Measurements from ENCODE around the gene CASKIN1.
A peak's percentile ranks its signal among the peaks of the same experiment; 100 is the strongest.

The CASKIN1 gene

GRCh38 chr16:2228161-2228824 lies 31.9 kb upstream of the CASKIN1 start:
- DNase-seq (ENCODE audit: low read depth) = no peak
- no peak overlapping the region for H3K4me3 ChIP-seq (ENCODE audit: low read depth, low read length)
- in situ Hi-C loops (cut with HindIII; ENCODE audit: low sequenced_read_pairs) = no loop called here
- TF ChIP-seq CTCF (IDR thresholded peaks at IDR 0.05; ENCODE audit: low read depth, low read length, missing control alignments) = no peak

DNA sequence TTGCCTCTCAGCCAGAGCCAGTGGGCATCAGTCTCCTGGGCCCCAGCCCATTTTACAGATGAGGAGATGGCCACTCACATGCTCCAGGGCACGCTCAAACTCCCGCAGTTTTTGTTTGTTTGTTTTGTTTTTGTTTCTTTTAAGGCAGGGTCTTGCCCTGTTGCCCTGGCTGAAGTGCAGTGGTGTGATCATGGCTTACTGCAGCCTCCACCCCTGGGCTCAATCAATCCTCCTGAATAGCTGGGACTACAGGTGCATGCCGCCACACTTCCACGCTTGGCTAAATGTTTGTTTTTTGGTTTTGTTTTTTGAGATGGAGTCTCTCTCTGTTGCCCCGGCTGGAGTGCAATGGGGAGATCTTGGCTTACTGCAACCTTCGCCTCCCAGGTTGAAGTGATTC lies 30.5 kb upstream of the CASKIN1 start:
- no peak overlapping the region for H3K4me3 ChIP-seq (ENCODE audit: low read depth, low read length)
- no peak for TF ChIP-seq CTCF (IDR thresholded peaks at IDR 0.05; ENCODE audit: low read depth, low read length, missing control alignments)
- DNase-seq (ENCODE audit: low read depth) = no peak
- in situ Hi-C loops (cut with HindIII; ENCODE audit: low sequenced_read_pairs) = no loop called here

GRCh38 chr16:2226245-2226793 lies 29.9 kb upstream of the CASKIN1 start:
- no peak for TF ChIP-seq CTCF (IDR thresholded peaks at IDR 0.05; ENCODE audit: low read depth, low read length, missing control alignments)
- H3K4me3 ChIP-seq (ENCODE audit: low read depth, low read length) = no peak overlapping the region
- no peak for DNase-seq (ENCODE audit: low read depth)
- in situ Hi-C loops (cut with HindIII; ENCODE audit: low sequenced_read_pairs) = no loop called here

DNA sequence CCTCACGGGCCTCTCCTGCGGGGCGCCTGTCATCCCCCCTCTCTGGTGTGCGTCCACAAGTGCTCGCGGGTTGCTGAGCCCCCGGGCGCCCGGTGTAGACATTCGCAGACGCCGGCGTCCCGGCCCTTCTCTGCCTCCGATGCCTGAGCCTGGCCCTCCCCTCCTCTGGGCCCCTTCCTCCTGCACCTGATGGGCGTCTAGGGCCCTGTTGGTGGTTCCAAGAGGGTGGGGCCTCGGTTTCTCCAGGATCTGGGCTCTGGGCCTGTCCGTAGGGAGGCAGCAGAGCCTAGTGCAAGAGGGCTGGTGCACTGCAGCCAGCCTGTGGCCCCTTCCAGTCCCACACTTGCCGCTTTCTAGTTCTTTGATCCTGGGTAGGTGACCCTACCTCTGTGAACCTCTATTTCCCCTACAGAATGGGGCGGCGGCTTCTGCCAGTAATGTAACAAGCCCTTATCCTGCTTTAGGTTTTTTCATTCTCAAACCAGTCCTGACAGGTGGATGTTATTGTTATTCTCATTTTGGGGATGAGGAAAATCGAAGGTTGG lies 27.6 kb upstream of the CASKIN1 start:
- peak overlapping the region; percentile 92 for H3K4me3 ChIP-seq (ENCODE audit: low read depth, low read length)
- DNase-seq (ENCODE audit: low read depth) = peak; percentile 15
- in situ Hi-C loops (cut with HindIII; ENCODE audit: low sequenced_read_pairs) = no loop called here
- peak; percentile 27 for TF ChIP-seq CTCF (IDR thresholded peaks at IDR 0.05; ENCODE audit: low read depth, low read length, missing control alignments)

- in situ Hi-C loops (cut with HindIII; ENCODE audit: low sequenced_read_pairs) = no loop called here
- peak within 1 kb of the TSS; percentile 92 for H3K4me3 ChIP-seq (ENCODE audit: low read depth, low read length)
- TF ChIP-seq CTCF (IDR thresholded peaks at IDR 0.05; ENCODE audit: low read depth, low read length, missing control alignments) = no peak
- peak; percentile 98 for DNase-seq (ENCODE audit: low read depth)
Measured at GRCh38 chr16:2223221-2223941, 27.0 kb upstream of the CASKIN1 start, which contains the start of gene E4F1. TSS of gene E4F1 (plus strand) at chr16:2223591. CDS start at chr16:2223614, 23 bp downstream.

- no peak for TF ChIP-seq CTCF (IDR thresholded peaks at IDR 0.05; ENCODE audit: low read depth, low read length, missing control alignments)
- DNase-seq (ENCODE audit: low read depth) = no peak
- H3K4me3 ChIP-seq (ENCODE audit: low read depth, low read length) = no peak overlapping the region
- in situ Hi-C loops (cut with HindIII; ENCODE audit: low sequenced_read_pairs) = no loop called here
Measured at GRCh38 chr16:2216330-2216729, 19.9 kb upstream of the CASKIN1 start.
